B cell (primary cell): ENCODE measurements around the gene TAC1. TPM values are rescaled to one million over a fixed set of nuclear protein-coding genes. Genes with fewer than 3 reads are reported as not detected.

Source experiments
- ATAC-seq: fragments of 200-7000 bp; cut with Tn5 transposase; one replicate; pipeline ENCODE4 v1.10.0; 2021; ENCODE audit warnings: low read depth, mild to moderate bottlenecking, moderate number of reproducible peaks, moderate library complexity
- CTCF ChIA-PET: fragments of 350-600 bp; sonication (Branson Sonifier 250); formaldehyde crosslinking; loops from one replicate; lab custom pipeline; 2021; ENCODE audit warnings: antibody characterized with exemption, inconsistent platforms; lab: Charles Lee
- POLR2A ChIA-PET: fragments of 350-600 bp; sonication (Branson Sonifier 250); formaldehyde crosslinking; loops from one replicate; lab custom pipeline; 2021; ENCODE audit warnings: antibody characterized with exemption; lab: Charles Lee
- DNase-seq: peaks from one replicate; pipeline ENCODE4 v3.0.0; 2013
- H2AFZ ChIP-seq: 2 replicates; pipeline ENCODE4 v1.6.1; 2012; ENCODE audit warnings: mild to moderate bottlenecking, low read depth, low read length; ENCODE audit not compliant: insufficient read depth, poor library complexity, severe bottlenecking
- H3K27ac ChIP-seq, 2 donors: 1 replicate in 1 of 2; 2 replicates in 1 of 2; pipeline ENCODE4 v1.5.1; 2012 to 2013; ENCODE audit warnings: low read length in 2 of 2, mild to moderate bottlenecking in 2 of 2, moderate library complexity in 1 of 2
- H3K27me3 ChIP-seq, 4 experiments: fragments of 200-600 bp in 1 of 4; sonication (generic) in 1 of 4; replicated peaks in 1 of 4; 1 replicate in 2 of 4; 2 replicates in 2 of 4; pipeline versions ENCODE4 v1.6.1 to v1.7.0; 2013 to 2016; ENCODE audit warnings: low read length in 3 of 4, mild to moderate bottlenecking in 2 of 4, mixed read lengths in 1 of 4, moderate library complexity in 1 of 4; ENCODE audit not compliant: insufficient read depth in 4 of 4, control insufficient read depth in 3 of 4; ENCODE audit errors: control extremely low read depth in 1 of 4
- H3K36me3 ChIP-seq, 2 experiments: replicated peaks in 1 of 2; 1 replicate in 1 of 2; 2 replicates in 1 of 2; pipeline versions ENCODE4 v1.6.1 to v1.7.1; 2013; ENCODE audit warnings: low read length in 1 of 2; ENCODE audit not compliant: insufficient read depth in 2 of 2, control insufficient read depth in 1 of 2; ENCODE audit errors: control extremely low read depth in 1 of 2, extremely low read depth in 1 of 2
- H3K4me1 ChIP-seq, 2 donors: fragments of 200-600 bp in 1 of 2; sonication (generic) in 1 of 2; 1 replicate in 1 of 2; 2 replicates in 1 of 2; pipeline versions ENCODE4 v1.5.1 to v1.6.1; 2013 to 2017; ENCODE audit warnings: low read length in 2 of 2; ENCODE audit not compliant: control insufficient read depth in 2 of 2, insufficient read depth in 2 of 2
- H3K4me2 ChIP-seq: replicated peaks from 2 replicates; pipeline ENCODE3; 2012; ENCODE audit warnings: mild to moderate bottlenecking, low read depth, low read length; ENCODE audit not compliant: poor library complexity, severe bottlenecking
- H3K4me3 ChIP-seq, 5 experiments: fragments of 200-600 bp in 1 of 5; sonication (generic) in 1 of 5; 1 replicate in 3 of 5; 2 replicates in 2 of 5; pipeline versions ENCODE4 v1.5.1 to v1.7.0; 2011 to 2016; ENCODE audit warnings: low read length in 4 of 5, mild to moderate bottlenecking in 4 of 5, low read depth in 2 of 5, control low read depth in 1 of 5, moderate library complexity in 1 of 5; ENCODE audit not compliant: insufficient read depth in 1 of 5; ENCODE audit errors: control extremely low read depth in 1 of 5, extremely low read depth in 1 of 5
- H3K79me2 ChIP-seq: fragments of 200-600 bp; sonication (generic); one replicate; pipeline ENCODE4 v1.6.0; 2016; ENCODE audit warnings: low read length; ENCODE audit not compliant: control insufficient read depth, insufficient read depth
- H3K9ac ChIP-seq: fragments of 200-600 bp; sonication (generic); 2 replicates; pipeline ENCODE4 v1.6.1; 2017; ENCODE audit warnings: mild to moderate bottlenecking, low read length, moderate library complexity
- H3K9me3 ChIP-seq, 3 donors: one replicate each; pipeline versions ENCODE4 v1.6.1 to v1.7.1; 2013; ENCODE audit warnings: low read length in 2 of 3; ENCODE audit not compliant: control insufficient read depth in 2 of 3, insufficient read depth in 1 of 3; ENCODE audit errors: control extremely low read depth in 1 of 3
- H4K20me1 ChIP-seq: 2 replicates; pipeline ENCODE4 v1.6.0; 2012; ENCODE audit warnings: mild to moderate bottlenecking, low read length; ENCODE audit not compliant: insufficient read depth, control insufficient read depth, poor library complexity, severe bottlenecking
- H3K27ac Mint-ChIP-seq: one replicate; pipeline ENCODE4 v1.8.0; 2021; ENCODE audit warnings: mixed read lengths
- H3K27me3 Mint-ChIP-seq: one replicate; pipeline ENCODE4 v1.8.0; 2021; ENCODE audit warnings: mixed read lengths
- H3K4me1 Mint-ChIP-seq: one replicate; pipeline ENCODE4 v1.8.0; 2021; ENCODE audit warnings: mixed read lengths
- H3K4me3 Mint-ChIP-seq: one replicate; pipeline ENCODE4 v1.8.0; 2021; ENCODE audit warnings: mixed read lengths
- H3K9me3 Mint-ChIP-seq: one replicate; pipeline ENCODE4 v1.8.0; 2022; ENCODE audit warnings: mixed read lengths; ENCODE audit not compliant: insufficient read depth
- CTCF ChIP-seq: fragments of 200-600 bp; IDR thresholded peaks from one replicate; pipeline ENCODE4 v1.8.0; 2022; ENCODE audit warnings: antibody characterized with exemption, mild to moderate bottlenecking
- EZH2 ChIP-seq: IDR thresholded peaks from 2 replicates; pipeline ENCODE4 v1.6.1; 2012; ENCODE audit warnings: borderline replicate concordance, low read depth, mild to moderate bottlenecking, moderate library complexity, low read length; ENCODE audit not compliant: insufficient read depth, poor library complexity, severe bottlenecking
- WGBS: methylation state at CpG from one replicate; pipeline ENCODE4 v1.1.5; 2013; ENCODE audit warnings: missing lambda C conversion rate; ENCODE audit not compliant: insufficient coverage; 5-methylcytosine and 5-hydroxymethylcytosine counted together
- intact Hi-C: fragments of 100-400 bp; cut with micrococcal nuclease; formaldehyde crosslinking; loops from one replicate; pipeline ENCODE4 v1.10.0; 2022
- polyA plus RNA-seq: library from polyadenylated mRNA; depleted of rRNA; stranded (reverse); fragments of >200 nt; gene quantifications from 2 replicates; pipeline ENCODE4 v1.2.3, GENCODE V29; 2012
- total RNA-seq, 2 donors: library from RNA; stranded (reverse); fragments of 120-200 nt in 1 of 2; gene quantifications; 1 replicate in 1 of 2; 2 replicates in 1 of 2; pipeline versions ENCODE4 v1.2.3 to v1.2.4, GENCODE V29; 2013 to 2022

TAC1 gene
- total and polyA plus RNA-seq, 2 donors (not counting 1 experiment from before 2014, with no cell fraction given): not detected

GRCh38 chr7:97722386-97722785, 9.5 kb upstream of the TAC1 start:
- H3K4me2 ChIP-seq: no peak overlapping the region
- H3K27ac ChIP-seq: no peak overlapping the region
- intact Hi-C loops: no loop called here
- POLR2A ChIA-PET: no interaction called here
- ATAC-seq: no peak
- H3K9me3 Mint-ChIP-seq: no peaks in the 10 kb centered on the region
- H3K27ac Mint-ChIP-seq: no peak overlapping the region
- H3K4me3 ChIP-seq: no peak overlapping the region
- no peaks in the 10 kb centered on the region for H3K79me2 ChIP-seq
- H3K27me3 ChIP-seq: peaks cover 0 to 3% (median 0%) of the 10 kb centered on the region in 4 experiments
- peaks cover 4% of the 10 kb centered on the region for H3K27me3 Mint-ChIP-seq
- H3K4me1 ChIP-seq: no peaks in the 10 kb centered on the region
- H4K20me1 ChIP-seq: no peaks in the 10 kb centered on the region
- H3K9ac ChIP-seq: no peak overlapping the region
- H3K36me3 ChIP-seq: no peaks in the 10 kb centered on the region
- CTCF ChIA-PET: no interaction called here
- no peak overlapping the region for H3K4me3 Mint-ChIP-seq
- TF ChIP-seq CTCF (no peak), EZH2 (no peak)
- no peaks in the 10 kb centered on the region for H3K9me3 ChIP-seq
- DNase-seq: no peak
- no CpG with 5 or more reads among the region's 3 CpGs for WGBS
- no peak overlapping the region for H2AFZ ChIP-seq
- H3K4me1 Mint-ChIP-seq: no peaks in the 10 kb centered on the region

- Histone ChIP-seq H3K27ac (no peak overlapping the region), H3K9ac (no peak overlapping the region), H4K20me1 (no peaks in the 10 kb centered on the region), H3K4me2 (no peak overlapping the region), H3K4me1 (peaks cover 0 to 4% of the 10 kb centered on the region in 2 donors), H3K4me3 (no peak overlapping the region), H3K9me3 (peaks cover 0 to 17% (median 0%) of the 10 kb centered on the region in 3 donors), H2AFZ (peak overlapping the region; percentile 10), H3K27me3 (peaks cover 0 to 31% (median 17%) of the 10 kb centered on the region in 4 experiments), H3K36me3 (no peaks in the 10 kb centered on the region), H3K79me2 (no peaks in the 10 kb centered on the region)
- ATAC-seq (no peak), DNase-seq (no peak)
- CTCF ChIA-PET: no interaction called here
- Mint-ChIP-seq H3K4me1 (peaks cover 6% of the 10 kb centered on the region), H3K4me3 (no peak overlapping the region), H3K27ac (no peak overlapping the region), H3K27me3 (peaks cover 51% of the 10 kb centered on the region), H3K9me3 (no peaks in the 10 kb centered on the region)
- TF ChIP-seq CTCF (no peak), EZH2 (no peak)
- intact Hi-C loops: no loop called here
- POLR2A ChIA-PET: no interaction called here
- WGBS: 9% methylated on average over 42 of the region's 42 CpGs
Observed at GRCh38 chr7:97732565-97733275, 834 bp downstream of the TAC1 start.
